T-cell (primary cell): ENCODE data around the gene DNM3. TPM values are rescaled to one million over a fixed set of nuclear protein-coding genes. Genes with fewer than 3 reads are reported as not detected.

ENCODE experiments used
- ATAC-seq, 4 experiments: fragments of 200-7000 bp in 3 of 4; fragments of 150-1000 bp in 1 of 4; cut with Tn5 transposase; replicated peaks in 1 of 4; 1 replicate in 3 of 4; 2 replicates in 1 of 4; pipeline ENCODE4 v1.10.0; 2021; ENCODE audit warnings: moderate library complexity in 3 of 4, mild to moderate bottlenecking in 2 of 4, moderate number of reproducible peaks in 1 of 4
- CTCF ChIA-PET, 2 donors: fragments of 300-600 bp; sonication (Branson Sonifier 250); formaldehyde crosslinking; loops; one replicate each; lab custom pipeline; 2022; ENCODE audit warnings: antibody characterized with exemption in 2 of 2; lab: Charles Lee
- POLR2A ChIA-PET, 2 donors: fragments of 300-600 bp; sonication (Branson Sonifier 250); formaldehyde crosslinking; loops; one replicate each; lab custom pipeline; 2022; ENCODE audit warnings: antibody characterized with exemption in 2 of 2; lab: Charles Lee
- DNase-seq, 35 experiments: peaks; one replicate each; pipeline versions ENCODE4 v3.0.0 to v3.0.0-alpha.2; 2013 to 2023
- H3K27ac ChIP-seq: one replicate; pipeline ENCODE4 v1.5.1; 2013; ENCODE audit warnings: low read length
- H3K27me3 ChIP-seq, 2 experiments: replicated peaks in 1 of 2; 1 replicate in 1 of 2; 2 replicates in 1 of 2; pipeline versions ENCODE4 v1.6.1 to v1.7.0; 2013; ENCODE audit warnings: low read length in 1 of 2, mixed read lengths in 1 of 2; ENCODE audit not compliant: control insufficient read depth in 2 of 2, insufficient read depth in 2 of 2; ENCODE audit errors: extremely low read depth in 1 of 2
- H3K36me3 ChIP-seq, 2 donors: 1 replicate in 1 of 2; 2 replicates in 1 of 2; pipeline versions ENCODE4 v1.6.1 to v1.7.0; 2013; ENCODE audit warnings: low read length in 1 of 2; ENCODE audit not compliant: control insufficient read depth in 2 of 2, insufficient read depth in 1 of 2; ENCODE audit errors: extremely low read depth in 1 of 2
- H3K4me1 ChIP-seq, 2 experiments: 1 replicate in 1 of 2; 2 replicates in 1 of 2; pipeline versions ENCODE4 v1.6.1 to v1.7.0; 2013; ENCODE audit warnings: low read length in 2 of 2, mixed read lengths in 1 of 2; ENCODE audit not compliant: insufficient read depth in 2 of 2, control insufficient read depth in 1 of 2; ENCODE audit errors: extremely low read depth in 1 of 2
- H3K4me3 ChIP-seq, 2 donors: 1 replicate in 1 of 2; 2 replicates in 1 of 2; pipeline versions ENCODE4 v1.5.1 to v1.7.0; 2013; ENCODE audit warnings: mild to moderate bottlenecking in 2 of 2, low read length in 1 of 2, moderate library complexity in 1 of 2; ENCODE audit not compliant: control insufficient read depth in 1 of 2; ENCODE audit errors: extremely low read depth in 1 of 2
- H3K9me3 ChIP-seq: 2 replicates; pipeline ENCODE4 v1.7.0; 2013
- H3K27ac Mint-ChIP-seq, 2 donors: one replicate each; pipeline ENCODE4 v1.8.0; 2020 to 2021; ENCODE audit warnings: mild to moderate bottlenecking in 2 of 2, mixed read lengths in 2 of 2
- H3K27me3 Mint-ChIP-seq, 2 donors: one replicate each; pipeline ENCODE4 v1.8.0; 2021 to 2022; ENCODE audit warnings: mixed read lengths in 2 of 2
- H3K36me3 Mint-ChIP-seq: one replicate; pipeline ENCODE4 v1.8.0; 2021; ENCODE audit warnings: mixed read lengths
- H3K4me1 Mint-ChIP-seq, 3 donors: one replicate each; pipeline ENCODE4 v1.8.0; 2020 to 2022; ENCODE audit warnings: mixed read lengths in 3 of 3, mild to moderate bottlenecking in 1 of 3
- H3K4me3 Mint-ChIP-seq, 3 donors: one replicate each; pipeline ENCODE4 v1.8.0; 2020 to 2022; ENCODE audit warnings: mild to moderate bottlenecking in 3 of 3, mixed read lengths in 3 of 3, moderate library complexity in 3 of 3
- H3K9me3 Mint-ChIP-seq, 3 donors: one replicate each; pipeline ENCODE4 v1.8.0; 2020 to 2022; ENCODE audit warnings: mixed read lengths in 3 of 3
- WGBS: methylation state at CpG from one replicate; pipeline ENCODE4 v1.1.5; 2013; ENCODE audit warnings: missing lambda C conversion rate; ENCODE audit not compliant: insufficient coverage; 5-methylcytosine and 5-hydroxymethylcytosine counted together
- total RNA-seq, 35 experiments: library from RNA in 6 of 35; stranded (reverse) in 6 of 35; fragments of 120-200 nt in 1 of 35; gene quantifications; one replicate each; pipeline versions ENCODE4 v1.2.1 to v1.2.4 and lab custom pipeline; 2013 to 2026

The DNM3 gene
- total RNA-seq, 5 donors from 2014 or later (not counting 1 experiment from before 2014, with no cell fraction given), result 2.0 to 2.8 (median 2.4) TPM

DNA sequence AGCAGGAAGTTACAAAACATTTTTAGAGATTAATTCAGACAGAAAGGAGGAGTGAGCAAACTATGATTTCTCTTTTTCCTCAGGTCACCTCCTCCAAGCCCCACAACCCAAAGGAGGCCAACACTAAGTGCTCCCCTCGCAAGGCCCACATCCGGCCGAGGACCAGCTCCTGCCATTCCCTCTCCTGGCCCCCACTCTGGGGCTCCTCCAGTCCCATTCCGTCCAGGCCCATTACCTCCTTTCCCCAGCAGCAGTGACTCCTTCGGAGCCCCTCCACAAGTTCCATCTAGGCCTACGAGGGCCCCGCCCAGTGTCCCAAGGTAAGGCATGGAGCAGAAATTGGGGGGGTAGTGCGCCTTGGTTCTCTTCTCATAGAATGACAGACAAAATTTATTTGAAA, 547.2 kb downstream of the DNM3 start:
- WGBS, result 93% methylated on average over 4 of the region's 8 CpGs
- Mint-ChIP-seq H3K4me3 (no peak overlapping the region), H3K27me3 (no peaks in the 10 kb centered on the region), H3K9me3 (no peaks in the 10 kb centered on the region), H3K27ac (no peak overlapping the region), H3K4me1 (peaks cover 21 to 29% (median 25%) of the 10 kb centered on the region in 3 donors), H3K36me3 (no peaks in the 10 kb centered on the region)
- Histone ChIP-seq H3K27me3 (no peaks in the 10 kb centered on the region), H3K4me3 (no peak overlapping the region), H3K4me1 (peaks cover 4% of the 10 kb centered on the region in 2 experiments), H3K36me3 (peaks cover 0 to 2% of the 10 kb centered on the region in 2 donors), H3K9me3 (no peaks in the 10 kb centered on the region), H3K27ac (no peak overlapping the region)
- POLR2A ChIA-PET, result no interaction called here
- DNase-seq (no peak), ATAC-seq (no peak)
- CTCF ChIA-PET, result interaction anchor here in 1 of 2 donors (1.1 kb wide), 1 partner anchor 11 kb away, joined by 3 read pairs; no protein-coding TSS in a partner anchor

GRCh38 chr1:172390301-172390682, 549.0 kb downstream of the DNM3 start:
- ChIA-PET POLR2A (interaction anchor here in 1 of 2 donors (0.6 kb wide), 1 partner anchor 10 kb away, joined by 3 read pairs; no protein-coding TSS in a partner anchor), CTCF (interaction anchor here in 1 of 2 donors (0.6 to 1.0 kb wide), 2 partner anchors 10 to 17 kb away, joined by 3 read pairs; no protein-coding TSS in a partner anchor)
- H3K9me3 Mint-ChIP-seq, result no peaks in the 10 kb centered on the region
- H3K27me3 Mint-ChIP-seq, result no peaks in the 10 kb centered on the region
- H3K27me3 ChIP-seq, result no peaks in the 10 kb centered on the region
- DNase-seq, result no peak
- WGBS, result no CpG with 5 or more reads among the region's 3 CpGs
- H3K27ac Mint-ChIP-seq, result peak overlapping the region; percentile 34 to 89
- H3K9me3 ChIP-seq, result no peaks in the 10 kb centered on the region
- H3K36me3 Mint-ChIP-seq, result no peaks in the 10 kb centered on the region
- H3K4me3 ChIP-seq, result no peak overlapping the region
- ATAC-seq, result no peak
- peaks cover 39 to 47% (median 44%) of the 10 kb centered on the region in 3 donors for H3K4me1 Mint-ChIP-seq
- H3K4me3 Mint-ChIP-seq, result peak overlapping the region in 1 of 3 donors; percentile 53
- H3K4me1 ChIP-seq, result peaks cover 15 to 21% of the 10 kb centered on the region in 2 experiments
- H3K27ac ChIP-seq, result no peak overlapping the region
- H3K36me3 ChIP-seq, result peaks cover 0 to 2% of the 10 kb centered on the region in 2 donors

GRCh38 chr1:172390683-172391551, 549.6 kb downstream of the DNM3 start:
- Mint-ChIP-seq H3K4me3 (peak overlapping the region in 2 of 3 donors; percentile 31 to 53), H3K27ac (peak overlapping the region; percentile 49 to 89), H3K4me1 (peaks cover 42 to 52% (median 50%) of the 10 kb centered on the region in 3 donors), H3K36me3 (no peaks in the 10 kb centered on the region), H3K27me3 (no peaks in the 10 kb centered on the region), H3K9me3 (no peaks in the 10 kb centered on the region)
- no peaks in the 10 kb centered on the region for H3K9me3 ChIP-seq
- 76% methylated on average over 6 of the region's 9 CpGs for WGBS
- H3K27ac ChIP-seq, result peak overlapping the region; percentile 34
- H3K4me1 ChIP-seq, result peaks cover 16 to 26% of the 10 kb centered on the region in 2 experiments
- ChIA-PET POLR2A (interaction anchor here in 1 of 2 donors (0.6 kb wide), 1 partner anchor 10 kb away, joined by 3 read pairs; no protein-coding TSS in a partner anchor), CTCF (interaction anchor here (0.5 to 1.0 kb wide), 3 partner anchors 10 to 25 kb away, joined by 3 to 4 read pairs (median 3); no protein-coding TSS in a partner anchor)
- ATAC-seq (no peak), DNase-seq (no peak)
- H3K27me3 ChIP-seq, result no peaks in the 10 kb centered on the region
- H3K4me3 ChIP-seq, result no peak overlapping the region
- H3K36me3 ChIP-seq, result peaks cover 0 to 2% of the 10 kb centered on the region in 2 donors

DNA sequence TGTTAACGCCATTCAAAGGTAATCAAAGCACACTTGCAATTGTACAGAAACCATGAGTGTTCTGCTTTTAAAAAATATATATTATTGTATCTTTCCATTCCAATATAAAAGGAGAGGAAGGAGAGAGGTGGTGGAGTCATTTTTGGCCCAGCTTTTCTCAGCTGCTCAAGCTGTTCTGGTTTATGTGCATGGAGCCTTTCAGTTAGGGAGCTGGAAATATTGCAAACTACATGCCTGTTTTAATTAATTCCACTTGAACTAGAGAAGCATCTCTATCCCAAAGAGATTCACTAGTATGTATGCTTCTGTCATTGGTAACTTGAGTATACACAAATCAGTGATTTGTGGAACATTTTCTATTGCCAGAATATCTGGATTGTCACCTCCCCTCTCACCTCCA, 550.7 kb downstream of the DNM3 start:
- Mint-ChIP-seq H3K4me1 (peaks cover 42 to 57% (median 53%) of the 10 kb centered on the region in 3 donors), H3K36me3 (no peaks in the 10 kb centered on the region), H3K27me3 (no peaks in the 10 kb centered on the region), H3K27ac (no peak overlapping the region), H3K9me3 (no peaks in the 10 kb centered on the region), H3K4me3 (no peak overlapping the region)
- ATAC-seq (no peak), DNase-seq (no peak)
- Histone ChIP-seq H3K27me3 (no peaks in the 10 kb centered on the region), H3K4me3 (no peak overlapping the region), H3K9me3 (no peaks in the 10 kb centered on the region), H3K36me3 (peaks cover 0 to 1% of the 10 kb centered on the region in 2 donors), H3K27ac (no peak overlapping the region), H3K4me1 (peaks cover 16 to 26% of the 10 kb centered on the region in 2 experiments)
- CTCF ChIA-PET, result interaction anchor here (0.7 to 1.4 kb wide), 3 partner anchors 14 to 55 kb away, joined by 3 read pairs; no protein-coding TSS in a partner anchor
- POLR2A ChIA-PET, result interaction anchor here (0.5 kb wide), 2 partner anchors 34 to 816 kb away, joined by 3 to 6 read pairs; no protein-coding TSS in a partner anchor
- WGBS, result no CpG with 5 or more reads among the region's 1 CpG

DNA sequence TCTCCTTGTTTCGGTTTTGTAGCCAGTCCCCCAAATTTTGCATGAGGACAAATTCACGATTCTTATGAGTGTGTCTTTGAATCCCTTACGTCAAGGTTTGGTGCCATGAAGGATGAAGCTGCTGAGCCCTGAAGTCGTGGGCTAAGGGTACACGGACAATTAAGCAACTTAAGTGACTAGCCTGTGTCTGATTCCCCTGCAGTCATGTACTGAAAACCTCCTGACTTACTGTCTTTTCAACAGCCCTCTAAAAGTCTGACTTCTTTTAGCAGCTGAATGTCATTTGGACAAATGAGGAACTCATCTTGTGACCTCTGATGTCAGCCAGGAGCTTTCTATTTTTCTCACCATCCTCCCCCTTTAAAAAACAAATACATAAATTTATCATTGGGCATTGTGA, 552.1 kb downstream of the DNM3 start:
- Histone ChIP-seq H3K4me3 (no peak overlapping the region), H3K4me1 (peaks cover 16 to 26% of the 10 kb centered on the region in 2 experiments), H3K36me3 (no peaks in the 10 kb centered on the region), H3K9me3 (no peaks in the 10 kb centered on the region), H3K27me3 (no peaks in the 10 kb centered on the region), H3K27ac (peak overlapping the region; percentile 82)
- Mint-ChIP-seq H3K36me3 (no peaks in the 10 kb centered on the region), H3K27ac (peak overlapping the region; percentile 99), H3K4me1 (peaks cover 49 to 68% (median 66%) of the 10 kb centered on the region in 3 donors), H3K27me3 (no peaks in the 10 kb centered on the region), H3K9me3 (no peaks in the 10 kb centered on the region), H3K4me3 (peak overlapping the region in 1 of 3 donors; percentile 69)
- ChIA-PET POLR2A (interaction anchor here (0.7 kb wide), 2 partner anchors 11 to 889 kb away, joined by 3 to 4 read pairs; no protein-coding TSS in a partner anchor), CTCF (interaction anchor here in 1 of 2 donors (0.6 to 2.0 kb wide), 3 partner anchors 34 to 303 kb away, joined by 3 to 15 read pairs (median 5); no protein-coding TSS in a partner anchor)
- ATAC-seq (no peak), DNase-seq (no peak)
- 96% methylated on average over 4 of the region's 5 CpGs for WGBS
